ENCODE data around the gene TOMT. TPM values are rescaled to one million over a fixed set of nuclear protein-coding genes. Genes with fewer than 3 reads are reported as not detected.
"Not testable (repeated sequence)": the region's sequence is repeated elsewhere in the genome, so short reads cannot be mapped to it uniquely, and the experiment has no call there.

TOMT gene
- total and polyA plus RNA-seq, 2 of the 13 experiments (the other 11 are each of a cell fraction or from before 2014, with no cell fraction given) = not detected

- FAIRE-seq (no peak), DNase-seq (ENCODE audit: low spot score) (no peak), ATAC-seq (no peak)
- H3K4me3 ChIP-seq (replicated peaks in 1 of 3; ENCODE audit: insufficient read depth in 1 of 3, low read depth in 2 of 3, low read length in 3 of 3) = no peak overlapping the region
- H3K27ac ChIP-seq (ENCODE audit: extremely low read length, insufficient read depth, low read length) = no peak overlapping the region
- no peaks in the 10 kb centered on the region for H3K4me1 ChIP-seq (ENCODE audit: insufficient read depth, low read length)
- no peaks in the 10 kb centered on the region; a peak in 2 of 5 replicates for H3K27me3 ChIP-seq (ENCODE audit: control insufficient read depth in 1 of 2, insufficient read depth in 2 of 2, low read length in 2 of 2)
- intact Hi-C loops (cut with micrococcal nuclease; ENCODE audit: unreplicated experiment) = no loop called here
- H3K9ac ChIP-seq (ENCODE audit: insufficient read depth, low read depth, low read length) = no peak overlapping the region
- no peaks in the 10 kb centered on the region for H4K20me1 ChIP-seq (ENCODE audit: insufficient read depth, low read length)
- 33% methylated on average over 2 of the region's 2 CpGs for WGBS (ENCODE audit: low lambda C conversion rate)
- H3K4me2 ChIP-seq (ENCODE audit: low read depth, low read length) = no peak overlapping the region
- H3K36me3 ChIP-seq (replicated peaks in 1 of 2; ENCODE audit: control insufficient read depth in 1 of 2, insufficient read depth in 2 of 2, low read length in 2 of 2) = no peaks in the 10 kb centered on the region
- H3K9me3 ChIP-seq (ENCODE audit: low read length) = peaks cover 11% of the 10 kb centered on the region
- in situ Hi-C loops (cut with HindIII; ENCODE audit: extremely low pct_ligation_motif_present, low pct_unique_long_range_greater_than_20kb) = no loop called here
- no peak overlapping the region for H2AFZ ChIP-seq (ENCODE audit: low read length)
- ChIA-PET POLR2A (no interaction called here), CTCF (ENCODE audit: low intra/inter-chr PET ratio, low total read pairs) (no interaction called here)
- BruUV-seq (replicated peaks) = no TSS peak
- TF ChIP-seq ZNF788 (CRISPR knock-in tag; IDR thresholded peaks at IDR 0.05; ENCODE audit: borderline replicate concordance) = no peak
- no peak for TF ChIP-seq PLSCR1 (CRISPR knock-in tag; IDR thresholded peaks at IDR 0.05; ENCODE audit: borderline replicate concordance)
- no peak for TF ChIP-seq DNMT3B (CRISPR knock-in tag; conservative IDR thresholded peaks at IDR 0.05)
- no peak for TF ChIP-seq CENPBD1 (CRISPR knock-in tag; IDR thresholded peaks at IDR 0.05; ENCODE audit: borderline replicate concordance, low read depth)
- TF ChIP-seq SUZ12 (IDR thresholded peaks at IDR 0.05; ENCODE audit: low read depth, low read length) = no peak
- TF ChIP-seq MXI1 (IDR thresholded peaks at IDR 0.05; ENCODE audit: borderline replicate concordance, low read depth, low read length) = no peak
- TF ChIP-seq NFIC (IDR thresholded peaks at IDR 0.05; ENCODE audit: low read length) = no peak
- no peak for TF ChIP-seq ZNF761 (CRISPR knock-in tag; conservative IDR thresholded peaks at IDR 0.05)
- TF ChIP-seq PRDM4 (CRISPR knock-in tag; IDR thresholded peaks at IDR 0.05; ENCODE audit: borderline replicate concordance) = no peak
- TF ChIP-seq ZNF672 (CRISPR knock-in tag; IDR thresholded peaks at IDR 0.05) = no peak
- no peak for TF ChIP-seq MTA3 (CRISPR knock-in tag; IDR thresholded peaks at IDR 0.05)
- TF ChIP-seq ZNF747 (CRISPR knock-in tag; IDR thresholded peaks at IDR 0.05; ENCODE audit: borderline replicate concordance) = no peak
- TF ChIP-seq NFIB (CRISPR knock-in tag; IDR thresholded peaks at IDR 0.05; ENCODE audit: borderline replicate concordance) = no peak
- no peaks in the 10 kb centered on the region for H3K79me2 ChIP-seq (ENCODE audit: insufficient read depth, low read length)
These were observed 26.9 kb downstream of the TOMT start for GRCh38 chr11:72132646-72133045.

GRCh38 chr11:72135473-72135872 is 29.7 kb downstream of the TOMT start, which contains the start of gene FOLR3:
Gene FOLR3, plus strand, starts transcription at chr11:72135725. Its CDS starts 228 bp downstream, at chr11:72135953.
- H3K27me3 ChIP-seq (ENCODE audit: control insufficient read depth in 1 of 2, insufficient read depth in 2 of 2, low read length in 2 of 2); CTCF ChIA-PET (ENCODE audit: low intra/inter-chr PET ratio, low total read pairs); H3K4me2 ChIP-seq (ENCODE audit: low read depth, low read length); H3K79me2 ChIP-seq (ENCODE audit: insufficient read depth, low read length); H3K9ac ChIP-seq (ENCODE audit: insufficient read depth, low read depth, low read length); H3K9me3 ChIP-seq (ENCODE audit: low read length); H3K36me3 ChIP-seq (replicated peaks in 1 of 2; ENCODE audit: control insufficient read depth in 1 of 2, insufficient read depth in 2 of 2, low read length in 2 of 2); intact Hi-C loops (cut with micrococcal nuclease; ENCODE audit: unreplicated experiment); H2AFZ ChIP-seq (ENCODE audit: low read length); H3K4me3 ChIP-seq (replicated peaks in 1 of 3; ENCODE audit: insufficient read depth in 1 of 3, low read depth in 2 of 3, low read length in 3 of 3); BruUV-seq (replicated peaks); DNase-seq (ENCODE audit: low spot score); H3K27ac ChIP-seq (ENCODE audit: extremely low read length, insufficient read depth, low read length); H3K4me1 ChIP-seq (ENCODE audit: insufficient read depth, low read length); FAIRE-seq; in situ Hi-C loops (cut with HindIII; ENCODE audit: extremely low pct_ligation_motif_present, low pct_unique_long_range_greater_than_20kb); POLR2A ChIA-PET; H4K20me1 ChIP-seq (ENCODE audit: insufficient read depth, low read length): not testable (repeated sequence)
- ATAC-seq = peak; percentile 46
- 65% methylated on average over 2 of the region's 4 CpGs for WGBS (ENCODE audit: low lambda C conversion rate)

Measured in HepG2 (cell line).